ENCODE measurements around the gene RGL2.

RGL2 gene

DNA sequence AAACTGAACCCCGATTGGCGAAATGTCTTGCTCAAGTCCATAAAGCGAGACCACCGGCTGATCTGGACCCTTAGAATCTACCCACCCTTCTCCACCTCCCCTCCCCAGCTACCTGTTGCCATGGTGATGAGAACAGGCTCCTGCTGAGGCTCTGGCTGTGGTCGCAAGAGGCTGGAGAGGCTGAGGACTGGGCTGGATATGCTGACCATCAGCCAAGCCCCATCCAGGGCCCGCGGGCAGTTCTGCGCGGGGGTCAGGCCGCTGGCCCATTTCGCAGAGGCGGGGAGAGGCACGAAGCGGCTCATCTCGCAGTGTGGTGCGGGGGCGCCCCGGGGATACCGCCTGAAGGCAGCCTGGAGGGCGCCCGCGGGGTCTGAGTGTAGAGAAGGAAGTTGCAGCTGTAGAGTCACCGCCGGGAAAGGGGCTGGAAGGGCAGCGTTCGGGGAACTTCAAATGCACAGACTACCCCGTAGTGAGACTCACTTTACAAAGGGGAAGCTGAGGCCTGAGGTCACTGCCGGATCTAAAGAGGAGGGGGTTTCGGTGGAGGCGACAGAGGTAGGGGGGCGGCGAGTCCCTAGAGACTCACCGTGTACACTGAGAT, 14.5 kb upstream of the RGL2 start:
- DNase-seq (ENCODE audit: low read depth, low spot score), result peak; percentile 36
- in situ Hi-C loops (cut with HindIII; ENCODE audit: low sequenced_read_pairs), result no loop called here
- TF ChIP-seq, protein P1, sequence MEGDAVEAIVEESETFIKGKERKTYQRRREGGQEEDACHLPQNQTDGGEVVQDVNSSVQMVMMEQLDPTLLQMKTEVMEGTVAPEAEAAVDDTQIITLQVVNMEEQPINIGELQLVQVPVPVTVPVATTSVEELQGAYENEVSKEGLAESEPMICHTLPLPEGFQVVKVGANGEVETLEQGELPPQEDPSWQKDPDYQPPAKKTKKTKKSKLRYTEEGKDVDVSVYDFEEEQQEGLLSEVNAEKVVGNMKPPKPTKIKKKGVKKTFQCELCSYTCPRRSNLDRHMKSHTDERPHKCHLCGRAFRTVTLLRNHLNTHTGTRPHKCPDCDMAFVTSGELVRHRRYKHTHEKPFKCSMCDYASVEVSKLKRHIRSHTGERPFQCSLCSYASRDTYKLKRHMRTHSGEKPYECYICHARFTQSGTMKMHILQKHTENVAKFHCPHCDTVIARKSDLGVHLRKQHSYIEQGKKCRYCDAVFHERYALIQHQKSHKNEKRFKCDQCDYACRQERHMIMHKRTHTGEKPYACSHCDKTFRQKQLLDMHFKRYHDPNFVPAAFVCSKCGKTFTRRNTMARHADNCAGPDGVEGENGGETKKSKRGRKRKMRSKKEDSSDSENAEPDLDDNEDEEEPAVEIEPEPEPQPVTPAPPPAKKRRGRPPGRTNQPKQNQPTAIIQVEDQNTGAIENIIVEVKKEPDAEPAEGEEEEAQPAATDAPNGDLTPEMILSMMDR (IDR thresholded peaks at IDR 0.05; ENCODE audit: low read depth, low read length), result no peak
- H3K4me3 ChIP-seq (ENCODE audit: low read depth, low read length), result peak overlapping the region; percentile 83

DNA sequence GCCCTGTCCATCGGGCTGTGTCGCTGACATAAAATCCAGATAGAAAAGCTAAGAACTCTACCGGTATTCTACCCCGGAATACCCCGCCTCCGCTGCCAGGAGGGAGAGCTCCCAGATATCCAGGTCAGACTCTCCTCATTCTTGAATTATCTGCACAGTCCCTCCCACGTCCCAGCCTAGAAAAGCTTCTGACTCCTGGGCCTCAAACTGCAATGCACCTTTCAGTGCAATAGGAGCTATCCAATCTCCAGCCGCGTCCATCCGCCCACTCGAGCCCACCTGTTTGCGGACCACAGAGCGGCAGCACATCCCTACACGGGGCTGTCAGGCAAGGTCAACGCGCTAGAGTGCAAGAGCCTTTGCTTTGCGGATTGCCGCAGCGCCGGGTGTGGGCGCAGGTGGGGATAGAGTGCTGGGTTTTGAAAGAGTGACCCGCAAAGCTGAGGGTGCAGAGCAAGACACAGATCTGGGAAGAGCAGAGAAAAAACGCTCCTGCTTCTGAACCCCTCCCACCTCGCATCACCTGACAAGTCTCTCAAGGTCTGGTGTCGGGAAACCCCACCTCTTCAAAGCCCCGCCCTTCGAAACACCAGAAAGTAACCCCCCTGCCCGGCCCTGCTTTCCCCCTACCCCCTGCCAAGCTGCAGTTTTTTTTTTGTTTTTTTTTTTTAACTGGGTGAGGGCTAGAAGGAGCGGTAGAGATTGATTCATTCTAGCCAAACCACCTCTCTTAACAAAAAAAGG, 13.8 kb upstream of the RGL2 start:
- in situ Hi-C loops (cut with HindIII; ENCODE audit: low sequenced_read_pairs), result no loop called here
- TF ChIP-seq, protein P1 (IDR thresholded peaks at IDR 0.05; ENCODE audit: low read depth, low read length), result no peak
- DNase-seq (ENCODE audit: low read depth, low spot score), result peak; percentile 70
- H3K4me3 ChIP-seq (ENCODE audit: low read depth, low read length), result peak overlapping the region; percentile 83

DNA sequence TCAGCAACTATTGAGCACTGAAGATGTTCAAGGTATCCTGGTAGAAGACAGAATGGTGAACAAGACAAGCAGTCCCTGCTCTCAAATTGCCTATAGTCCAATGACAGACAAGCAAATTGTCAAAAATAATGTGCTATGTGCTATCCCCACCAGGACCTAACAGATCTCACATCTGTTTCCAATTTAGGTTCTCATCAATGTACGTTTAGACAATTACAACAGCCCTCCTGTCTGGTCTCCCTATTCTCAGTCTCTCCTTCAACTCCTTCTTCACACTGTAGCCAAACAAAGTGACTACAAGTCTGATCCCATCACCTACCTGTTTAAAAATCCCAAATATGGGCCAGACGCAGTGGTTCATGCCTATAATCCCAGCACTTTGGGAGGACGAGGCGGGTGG, 7.6 kb upstream of the RGL2 start:
- TF ChIP-seq, protein P1 (IDR thresholded peaks at IDR 0.05; ENCODE audit: low read depth, low read length), result no peak
- in situ Hi-C loops (cut with HindIII; ENCODE audit: low sequenced_read_pairs), result no loop called here
- no peak for DNase-seq (ENCODE audit: low read depth, low spot score)
- H3K4me3 ChIP-seq (ENCODE audit: low read depth, low read length), result no peak overlapping the region

DNA sequence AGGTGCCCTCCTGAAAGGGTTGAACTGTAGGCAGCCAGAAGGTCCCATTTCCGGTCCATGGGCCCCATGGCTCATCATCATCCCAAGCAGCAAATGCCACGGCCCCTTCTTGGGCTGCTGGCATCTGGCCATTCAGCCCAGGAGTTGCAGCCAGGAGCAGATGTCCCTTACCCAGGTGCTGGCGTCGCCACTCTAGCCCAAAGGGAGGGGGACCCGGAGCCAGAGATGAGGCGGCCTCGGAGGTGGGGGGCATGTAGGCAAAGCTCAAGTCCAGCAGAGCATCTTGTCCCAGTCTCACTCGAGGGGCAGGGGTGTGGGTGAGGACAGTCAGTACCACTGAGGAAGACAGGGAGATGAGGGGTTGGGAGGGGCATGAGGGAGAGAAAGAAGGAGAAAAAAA, 6.3 kb upstream of the RGL2 start:
- in situ Hi-C loops (cut with HindIII; ENCODE audit: low sequenced_read_pairs), result no loop called here
- H3K4me3 ChIP-seq (ENCODE audit: low read depth, low read length), result no peak overlapping the region
- TF ChIP-seq, protein P1 (IDR thresholded peaks at IDR 0.05; ENCODE audit: low read depth, low read length), result no peak
- no peak for DNase-seq (ENCODE audit: low read depth, low spot score)

DNA sequence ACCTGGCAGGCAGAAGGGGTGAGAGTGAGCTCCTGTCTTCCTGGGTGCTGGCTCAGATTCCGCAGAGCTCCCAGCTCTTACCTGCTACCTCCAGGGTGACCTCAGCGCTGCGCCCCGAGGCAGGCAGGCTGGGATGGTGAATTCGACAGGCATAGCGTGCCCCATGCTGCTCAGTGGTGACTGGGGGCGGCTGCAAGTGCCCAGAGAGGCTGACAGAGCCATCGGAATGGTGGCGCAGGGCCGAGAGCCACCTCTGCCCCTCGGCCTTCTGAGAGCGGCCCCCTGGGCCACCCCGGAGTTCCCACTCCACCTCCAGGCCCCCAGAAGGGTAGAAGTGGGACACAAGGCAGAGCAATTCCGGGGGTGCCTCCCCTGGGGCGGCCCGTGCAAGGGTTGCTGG, 5.5 kb upstream of the RGL2 start:
- H3K4me3 ChIP-seq (ENCODE audit: low read depth, low read length), result no peak overlapping the region
- in situ Hi-C loops (cut with HindIII; ENCODE audit: low sequenced_read_pairs), result no loop called here
- TF ChIP-seq, protein P1 (IDR thresholded peaks at IDR 0.05; ENCODE audit: low read depth, low read length), result no peak
- no peak for DNase-seq (ENCODE audit: low read depth, low spot score)

DNA sequence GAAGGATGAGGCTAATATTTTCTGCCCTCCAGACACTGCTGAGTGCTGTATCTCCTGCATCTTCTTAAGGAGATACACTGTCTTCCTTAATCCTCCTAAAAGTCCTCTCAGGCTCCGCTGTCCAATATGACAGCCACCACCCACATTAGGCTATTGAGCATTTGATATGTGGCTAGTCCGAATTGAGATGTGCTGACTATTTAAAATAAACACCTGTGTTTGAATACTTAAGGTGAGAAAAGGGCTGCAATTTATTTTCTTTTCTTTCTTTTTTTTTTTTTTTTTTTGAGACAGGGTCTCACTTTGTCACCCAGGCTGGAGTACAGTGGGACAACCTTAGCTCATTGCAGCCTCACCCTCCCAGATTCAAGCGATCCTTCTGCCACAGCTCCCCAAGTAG, 3.1 kb upstream of the RGL2 start:
- H3K4me3 ChIP-seq (ENCODE audit: low read depth, low read length), result no peak overlapping the region
- no peak for DNase-seq (ENCODE audit: low read depth, low spot score)
- in situ Hi-C loops (cut with HindIII; ENCODE audit: low sequenced_read_pairs), result no loop called here
- TF ChIP-seq, protein P1 (IDR thresholded peaks at IDR 0.05; ENCODE audit: low read depth, low read length), result no peak
